Measurements from ENCODE around the gene PTGFRN.

- no peak for TF ChIP-seq CTCF (IDR thresholded peaks at IDR 0.05; ENCODE audit: poor library complexity, severe bottlenecking)
- TF ChIP-seq RAD21 (conservative IDR thresholded peaks at IDR 0.05): no peak
- TF ChIP-seq EZH2 (IDR thresholded peaks at IDR 0.05; ENCODE audit: borderline replicate concordance, insufficient read depth, low read length, poor library complexity, severe bottlenecking): no peak
- no peak for TF ChIP-seq POLR2AphosphoS5 (IDR thresholded peaks at IDR 0.05)
- no peak for TF ChIP-seq EP300 (conservative IDR thresholded peaks at IDR 0.05; ENCODE audit: poor library complexity, severe bottlenecking)
- TF ChIP-seq MXI1 (conservative IDR thresholded peaks at IDR 0.05; ENCODE audit: poor library complexity, severe bottlenecking): no peak
These were observed 35.9 kb upstream of the PTGFRN start for GRCh38 chr1:116873680-116874271.
